Panc1 (cell line): ENCODE data around the gene THSD7A.

Experiments used
- CTCF ChIP-seq: fragments of 450-650 bp; IDR thresholded peaks from 2 replicates; pipeline ENCODE4 v1.5.1; 2017; ENCODE audit warnings: mild to moderate bottlenecking
- POLR2AphosphoS5 ChIP-seq: IDR thresholded peaks from 2 replicates; pipeline ENCODE4 v1.6.1; 2012; ENCODE audit warnings: mild to moderate bottlenecking, low read depth, low read length, moderate library complexity
- REST ChIP-seq, 2 experiments: IDR thresholded peaks; 2 replicates each; pipeline ENCODE4 v1.6.1; 2011 to 2012; ENCODE audit warnings: low read depth in 2 of 2, control low read depth in 1 of 2, low read length in 1 of 2, mild to moderate bottlenecking in 1 of 2, moderate library complexity in 1 of 2; ENCODE audit not compliant: insufficient read depth in 1 of 2
- SIN3A ChIP-seq: IDR thresholded peaks from 2 replicates; pipeline ENCODE4 v1.6.1; 2012; ENCODE audit warnings: low read depth, mild to moderate bottlenecking, low read length, moderate library complexity, borderline replicate concordance; ENCODE audit not compliant: insufficient read depth
- TCF7L2 ChIP-seq: IDR thresholded peaks from 2 replicates; pipeline ENCODE4 v1.6.1; 2011; ENCODE audit warnings: mild to moderate bottlenecking, low read depth, low read length, inconsistent platforms

DNA sequence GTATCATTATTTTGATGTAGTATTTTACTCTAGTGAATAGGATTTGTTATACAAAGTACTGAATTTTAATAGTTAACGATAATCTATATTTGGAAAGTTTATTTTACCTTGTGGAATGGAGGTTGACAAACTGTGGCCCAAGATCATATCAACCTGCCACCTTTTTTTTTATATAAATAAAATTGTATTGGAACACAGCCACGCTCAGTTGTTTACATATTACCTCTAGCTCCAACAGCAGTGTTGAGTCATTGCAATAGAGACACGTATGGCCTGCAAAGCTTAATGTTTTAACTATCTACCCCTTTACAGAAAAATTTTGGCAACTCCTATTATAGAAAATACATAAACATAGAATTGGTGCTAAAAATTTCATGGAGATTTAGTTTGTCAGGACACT, 239.3 kb downstream of the THSD7A start:
- no peak for TF ChIP-seq CTCF
- no peak for TF ChIP-seq POLR2AphosphoS5
- no peak for TF ChIP-seq SIN3A
- TF ChIP-seq TCF7L2: no peak
- no peak for TF ChIP-seq REST (IDR thresholded peaks at IDR 0.05; ENCODE audit: insufficient read depth in 1 of 2, low read depth in 2 of 2, low read length in 1 of 2)
